Stomach (tissue), 9 donors: ENCODE data around the gene ATP2C1. TPM values are rescaled to one million over a fixed set of nuclear protein-coding genes. Genes with fewer than 3 reads are reported as not detected.

Experiments
- DNase-seq, 2 donors: peaks; one replicate each; pipeline versions ENCODE4 v3.0.0 to v3.0.0-alpha.2; 2013 to 2019
- H3K27ac ChIP-seq, 5 donors: fragments of 200-600 bp in 4 of 5; sonication (generic) in 4 of 5; one replicate each; pipeline ENCODE4 v1.5.1; 2013 to 2019; ENCODE audit warnings: mild to moderate bottlenecking in 1 of 5, moderate library complexity in 1 of 5
- H3K27me3 ChIP-seq, 3 donors: fragments of 200-600 bp; sonication (generic); one replicate each; pipeline ENCODE4 v1.5.1; 2017 to 2019; ENCODE audit warnings: mixed run types in 1 of 3
- H3K36me3 ChIP-seq, 4 donors: fragments of 200-600 bp; sonication (generic); 1 replicate in 3 of 4; 2 replicates in 1 of 4; pipeline ENCODE4 v1.5.1; 2016 to 2019
- H3K4me1 ChIP-seq, 4 donors: fragments of 200-600 bp; sonication (generic); one replicate each; pipeline ENCODE4 v1.5.1; 2016 to 2019
- H3K4me3 ChIP-seq, 4 donors: fragments of 200-600 bp; sonication (generic) in 3 of 4; one replicate each; pipeline ENCODE4 v1.5.1; 2016 to 2019; ENCODE audit warnings: mild to moderate bottlenecking in 1 of 4
- H3K9me3 ChIP-seq, 4 donors: fragments of 200-600 bp; sonication (generic); one replicate each; pipeline ENCODE4 v1.5.1; 2016 to 2019
- EP300 ChIP-seq: sonication (generic); formaldehyde crosslinking; IDR thresholded peaks from one replicate; pipeline ENCODE4 v1.6.1; 2017; ENCODE audit warnings: antibody characterized with exemption
- POLR2A ChIP-seq, 4 donors: fragments of 450-650 bp; IDR thresholded peaks; one replicate each; pipeline ENCODE4 v1.6.1; 2016; ENCODE audit warnings: antibody characterized with exemption in 4 of 4, control low read depth in 2 of 4, mild to moderate bottlenecking in 1 of 4, moderate library complexity in 1 of 4
- POLR2AphosphoS5 ChIP-seq, 3 donors: sonication (generic); formaldehyde crosslinking; IDR thresholded peaks; one replicate each; pipeline ENCODE4 v1.6.1; 2016; ENCODE audit warnings: antibody characterized with exemption in 3 of 3
- WGBS, 5 donors: extraction: QIAGEN DNeasy Blood & Tissue Kit in 3 of 5; methylation state at CpG; one replicate each; pipeline versions ENCODE4 v1.1.5 to v1.1.7; 2013 to 2018; 5-methylcytosine and 5-hydroxymethylcytosine counted together
- intact Hi-C: fragments of 100-400 bp; cut with DNase I; formaldehyde crosslinking; loops from one replicate; pipeline ENCODE4 v1.15.1; 2023; ENCODE audit warnings: low total_unique reads
- polyA plus RNA-seq, 3 donors: library from polyadenylated mRNA; stranded (reverse); fragments of 200-250 nt; gene quantifications; one replicate each; pipeline ENCODE4 v1.2.3, GENCODE V29; 2013
- total RNA-seq, 5 donors: library from RNA; depleted of rRNA; stranded (reverse); fragments of >200 nt; gene quantifications; one replicate each; pipeline versions ENCODE4 v1.1.0 to v1.2.3, GENCODE V29; 2014 to 2016
- TF ChIP-seq, protein P1 (sequence below), 7 experiments: fragments of 450-650 bp in 4 of 7; fragments of 200-600 bp in 3 of 7; sonication (generic) in 3 of 7; IDR thresholded peaks; one replicate each; pipeline ENCODE4 v1.5.1; 2016 to 2019; ENCODE audit warnings: antibody characterized with exemption in 7 of 7, control low read depth in 2 of 7, mild to moderate bottlenecking in 1 of 7
- donor health status: healthy with polysubstance abuse.
- donor health status: Bipolar disorder and iron deficiency.
- donor health status: healthy.

Gene ATP2C1
- total and polyA plus RNA-seq, 8 donors = 10.5 to 114 (median 33.0) TPM

- Histone ChIP-seq H3K9me3 (no peaks in the 10 kb centered on the region), H3K36me3 (peaks cover 8 to 73% (median 68%) of the 10 kb centered on the region in 4 donors), H3K4me1 (no peaks in the 10 kb centered on the region), H3K4me3 (no peak overlapping the region), H3K27me3 (no peaks in the 10 kb centered on the region), H3K27ac (no peak overlapping the region)
- DNase-seq = no peak
- TF ChIP-seq, protein P1, sequence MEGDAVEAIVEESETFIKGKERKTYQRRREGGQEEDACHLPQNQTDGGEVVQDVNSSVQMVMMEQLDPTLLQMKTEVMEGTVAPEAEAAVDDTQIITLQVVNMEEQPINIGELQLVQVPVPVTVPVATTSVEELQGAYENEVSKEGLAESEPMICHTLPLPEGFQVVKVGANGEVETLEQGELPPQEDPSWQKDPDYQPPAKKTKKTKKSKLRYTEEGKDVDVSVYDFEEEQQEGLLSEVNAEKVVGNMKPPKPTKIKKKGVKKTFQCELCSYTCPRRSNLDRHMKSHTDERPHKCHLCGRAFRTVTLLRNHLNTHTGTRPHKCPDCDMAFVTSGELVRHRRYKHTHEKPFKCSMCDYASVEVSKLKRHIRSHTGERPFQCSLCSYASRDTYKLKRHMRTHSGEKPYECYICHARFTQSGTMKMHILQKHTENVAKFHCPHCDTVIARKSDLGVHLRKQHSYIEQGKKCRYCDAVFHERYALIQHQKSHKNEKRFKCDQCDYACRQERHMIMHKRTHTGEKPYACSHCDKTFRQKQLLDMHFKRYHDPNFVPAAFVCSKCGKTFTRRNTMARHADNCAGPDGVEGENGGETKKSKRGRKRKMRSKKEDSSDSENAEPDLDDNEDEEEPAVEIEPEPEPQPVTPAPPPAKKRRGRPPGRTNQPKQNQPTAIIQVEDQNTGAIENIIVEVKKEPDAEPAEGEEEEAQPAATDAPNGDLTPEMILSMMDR (IDR thresholded peaks at IDR 0.05) = no peak
- TF ChIP-seq EP300 (no peak), POLR2A (IDR thresholded peaks at IDR 0.05) (no peak), POLR2AphosphoS5 (IDR thresholded peaks at IDR 0.05) (no peak)
- intact Hi-C loops = no loop called here
Measured at GRCh38 chr3:130941793-130942192, 47.9 kb downstream of the ATP2C1 start.

DNA sequence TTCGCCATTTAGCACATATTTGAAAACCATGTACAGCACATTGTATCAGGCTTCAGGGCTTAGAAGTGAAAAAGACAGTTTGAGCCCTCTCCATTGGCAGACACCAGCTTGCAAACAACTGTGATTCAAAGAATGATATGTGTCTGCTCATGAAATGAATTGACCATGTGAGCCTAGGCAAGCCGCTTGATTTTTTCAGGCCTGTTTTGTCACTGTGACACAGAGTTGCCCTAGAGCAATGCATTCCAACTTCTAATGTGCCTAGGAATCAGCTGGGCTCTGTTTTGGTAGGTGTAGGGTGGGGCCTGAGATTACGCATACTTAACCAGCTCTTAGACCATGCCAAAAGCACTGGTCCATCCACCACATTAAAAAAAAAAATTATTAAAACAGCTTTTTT is 53.0 kb downstream of the ATP2C1 start:
- Histone ChIP-seq H3K27me3 (no peaks in the 10 kb centered on the region), H3K9me3 (peaks cover 0 to 7% (median 0%) of the 10 kb centered on the region in 4 donors), H3K36me3 (peaks cover 17 to 87% (median 84%) of the 10 kb centered on the region in 4 donors), H3K27ac (no peak overlapping the region), H3K4me1 (no peaks in the 10 kb centered on the region), H3K4me3 (no peak overlapping the region)
- no peak for TF ChIP-seq EP300
- TF ChIP-seq POLR2A (IDR thresholded peaks at IDR 0.05) = no peak
- no peak for TF ChIP-seq POLR2AphosphoS5 (IDR thresholded peaks at IDR 0.05)
- TF ChIP-seq, protein P1 (IDR thresholded peaks at IDR 0.05) = no peak
- no peak for DNase-seq
- WGBS, 5 donors = 95 to 97% (median 97%) methylated on average over 3 of the region's 3 CpGs
- intact Hi-C loops = no loop called here

- intact Hi-C loops = no loop called here
- WGBS, 5 donors = 95 to 100% (median 99%) methylated on average over 2 of the region's 2 CpGs
Measured at GRCh38 chr3:130948001-130948773, 54.3 kb downstream of the ATP2C1 start.

GRCh38 chr3:130948929-130949328 is 55.0 kb downstream of the ATP2C1 start:
- intact Hi-C loops = no loop called here
- peaks cover 8 to 80% (median 77%) of the 10 kb centered on the region in 4 donors for H3K36me3 ChIP-seq
- WGBS, 5 donors = 85 to 92% (median 90%) methylated on average over 3 of the region's 3 CpGs

More at GRCh38 chr3:130948001-130948773, 54.3 kb downstream of the ATP2C1 start:
- no peak for TF ChIP-seq EP300
- TF ChIP-seq POLR2A (IDR thresholded peaks at IDR 0.05) = no peak
- TF ChIP-seq POLR2AphosphoS5 (IDR thresholded peaks at IDR 0.05) = no peak
- TF ChIP-seq, protein P1 (IDR thresholded peaks at IDR 0.05) = no peak
- H3K4me1 ChIP-seq = no peaks in the 10 kb centered on the region
- peaks cover 0 to 7% (median 0%) of the 10 kb centered on the region in 4 donors for H3K9me3 ChIP-seq
- no peak for DNase-seq
- no peak overlapping the region for H3K27ac ChIP-seq
- peaks cover 8 to 81% (median 80%) of the 10 kb centered on the region in 4 donors for H3K36me3 ChIP-seq
- H3K27me3 ChIP-seq = no peaks in the 10 kb centered on the region
- no peak overlapping the region for H3K4me3 ChIP-seq

More at GRCh38 chr3:130948929-130949328, 55.0 kb downstream of the ATP2C1 start:
- no peaks in the 10 kb centered on the region for H3K4me1 ChIP-seq
- H3K9me3 ChIP-seq = peaks cover 0 to 7% (median 0%) of the 10 kb centered on the region in 4 donors
- no peak for DNase-seq
- no peak overlapping the region for H3K4me3 ChIP-seq
- no peak for TF ChIP-seq POLR2AphosphoS5 (IDR thresholded peaks at IDR 0.05)
- TF ChIP-seq, protein P1 (IDR thresholded peaks at IDR 0.05) = no peak
- no peak for TF ChIP-seq EP300
- no peak for TF ChIP-seq POLR2A (IDR thresholded peaks at IDR 0.05)
- H3K27ac ChIP-seq = no peak overlapping the region
- H3K27me3 ChIP-seq = no peaks in the 10 kb centered on the region
